Stomach (tissue), 4 donors: ENCODE measurements around the gene AGMO.

Source experiments
- POLR2AphosphoS5 ChIP-seq, 3 donors: sonication (generic); formaldehyde crosslinking; IDR thresholded peaks; one replicate each; pipeline ENCODE4 v1.6.1; 2016; ENCODE audit warnings: antibody characterized with exemption in 3 of 3
- TF ChIP-seq, protein P1 (sequence below), 7 experiments: fragments of 450-650 bp in 4 of 7; fragments of 200-600 bp in 3 of 7; sonication (generic) in 3 of 7; IDR thresholded peaks; one replicate each; pipeline ENCODE4 v1.5.1; 2016 to 2019; ENCODE audit warnings: antibody characterized with exemption in 7 of 7, control low read depth in 2 of 7, mild to moderate bottlenecking in 1 of 7

DNA sequence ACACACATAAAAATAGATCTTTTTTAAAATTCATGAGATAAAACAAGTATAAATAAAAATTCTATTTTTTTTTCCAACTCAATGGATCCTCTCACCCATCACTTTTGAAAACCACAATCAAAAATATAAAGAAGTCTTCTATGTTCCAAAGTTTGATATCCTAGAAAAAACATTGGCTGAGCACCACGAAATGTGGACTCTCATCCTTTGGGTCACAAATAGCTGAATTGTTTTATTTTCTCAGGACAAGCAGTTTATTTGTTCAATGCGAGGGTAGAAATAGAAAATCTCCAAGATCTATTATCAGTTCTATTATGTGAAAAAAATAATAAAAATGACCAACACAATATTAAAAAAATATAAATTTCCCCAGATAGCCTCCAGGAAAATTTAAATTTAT lies 348.7 kb downstream of the AGMO start:
- TF ChIP-seq, protein P1, sequence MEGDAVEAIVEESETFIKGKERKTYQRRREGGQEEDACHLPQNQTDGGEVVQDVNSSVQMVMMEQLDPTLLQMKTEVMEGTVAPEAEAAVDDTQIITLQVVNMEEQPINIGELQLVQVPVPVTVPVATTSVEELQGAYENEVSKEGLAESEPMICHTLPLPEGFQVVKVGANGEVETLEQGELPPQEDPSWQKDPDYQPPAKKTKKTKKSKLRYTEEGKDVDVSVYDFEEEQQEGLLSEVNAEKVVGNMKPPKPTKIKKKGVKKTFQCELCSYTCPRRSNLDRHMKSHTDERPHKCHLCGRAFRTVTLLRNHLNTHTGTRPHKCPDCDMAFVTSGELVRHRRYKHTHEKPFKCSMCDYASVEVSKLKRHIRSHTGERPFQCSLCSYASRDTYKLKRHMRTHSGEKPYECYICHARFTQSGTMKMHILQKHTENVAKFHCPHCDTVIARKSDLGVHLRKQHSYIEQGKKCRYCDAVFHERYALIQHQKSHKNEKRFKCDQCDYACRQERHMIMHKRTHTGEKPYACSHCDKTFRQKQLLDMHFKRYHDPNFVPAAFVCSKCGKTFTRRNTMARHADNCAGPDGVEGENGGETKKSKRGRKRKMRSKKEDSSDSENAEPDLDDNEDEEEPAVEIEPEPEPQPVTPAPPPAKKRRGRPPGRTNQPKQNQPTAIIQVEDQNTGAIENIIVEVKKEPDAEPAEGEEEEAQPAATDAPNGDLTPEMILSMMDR (IDR thresholded peaks at IDR 0.05), result no peak
- no peak for TF ChIP-seq POLR2AphosphoS5 (IDR thresholded peaks at IDR 0.05)
